HuH-7 (cell line): ENCODE measurements around the gene ZNF462.

ENCODE experiments used
- DNase-seq: peaks from one replicate; pipeline ENCODE4 v3.0.0; 2011; ENCODE audit warnings: low spot score

ZNF462 gene

DNA sequence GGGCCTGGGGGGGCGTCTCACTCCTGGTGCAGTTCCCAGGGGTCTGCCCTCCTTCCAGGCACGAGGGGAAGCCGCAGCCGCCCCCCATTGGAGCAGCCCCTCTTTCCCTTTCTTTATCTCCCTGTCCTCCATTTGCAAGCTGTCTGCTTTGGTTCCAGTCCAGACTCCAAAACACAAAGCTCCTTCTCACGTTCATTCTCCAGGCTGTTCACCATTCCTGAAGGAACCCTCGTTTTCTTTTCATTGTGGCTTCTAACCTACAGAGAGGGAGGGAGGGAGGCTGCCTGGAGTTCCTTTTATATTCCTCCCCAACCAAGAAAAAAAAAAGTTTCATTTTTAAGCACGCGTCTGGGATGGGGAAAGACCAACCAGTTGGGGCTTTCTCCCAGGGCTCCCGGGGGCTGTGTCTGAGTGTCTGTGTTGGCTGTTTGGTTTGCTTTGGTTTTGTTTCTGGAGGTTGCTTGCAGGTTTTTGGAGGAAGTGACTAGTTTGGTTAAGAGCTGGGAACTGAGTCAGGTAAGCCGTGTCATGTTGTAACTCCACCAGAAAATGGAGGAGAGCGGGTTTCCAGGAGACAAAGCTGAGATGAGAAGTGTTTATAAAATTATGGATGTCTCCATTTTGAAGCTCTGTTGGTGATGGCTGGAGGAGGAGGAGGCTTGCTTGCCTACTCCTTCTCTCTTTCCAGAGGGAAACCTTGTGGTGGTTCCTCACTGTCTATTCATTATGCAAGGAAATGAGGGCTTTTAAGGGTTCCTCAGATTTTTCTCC lies 1.6 kb downstream of the ZNF462 start:
- DNase-seq, result no peak

GRCh38 chr9:106866243-106866642 lies 3.3 kb downstream of the ZNF462 start:
- no peak for DNase-seq

GRCh38 chr9:106867286-106867685 lies 4.3 kb downstream of the ZNF462 start:
- no peak for DNase-seq

GRCh38 chr9:106868087-106868486 lies 5.1 kb downstream of the ZNF462 start:
- DNase-seq, result no peak

GRCh38 chr9:106868565-106868964 lies 5.6 kb downstream of the ZNF462 start:
- no peak for DNase-seq

GRCh38 chr9:106869028-106869427 lies 6.1 kb downstream of the ZNF462 start:
- DNase-seq, result no peak

DNA sequence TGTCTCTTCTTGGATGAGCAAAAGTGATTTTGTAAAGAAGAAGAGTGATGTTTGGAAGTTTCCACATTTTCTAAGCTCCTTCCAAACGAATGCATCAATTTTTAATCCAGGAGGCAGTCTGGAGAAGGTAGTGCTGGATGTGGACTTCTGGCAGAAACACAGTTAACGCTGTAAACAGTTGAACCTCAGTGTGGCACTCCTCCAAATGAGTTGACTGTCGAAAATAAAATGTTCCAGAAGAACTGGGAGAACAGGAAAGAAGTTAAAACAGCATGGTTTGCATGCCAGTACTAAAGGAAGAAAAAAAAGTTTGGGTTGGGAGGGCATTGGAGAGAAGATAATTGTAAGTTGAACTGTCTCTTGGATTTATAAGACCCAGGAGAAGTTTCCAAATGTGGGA lies 6.5 kb downstream of the ZNF462 start:
- no peak for DNase-seq

GRCh38 chr9:106872641-106873040 lies 9.7 kb downstream of the ZNF462 start:
- no peak for DNase-seq

DNA sequence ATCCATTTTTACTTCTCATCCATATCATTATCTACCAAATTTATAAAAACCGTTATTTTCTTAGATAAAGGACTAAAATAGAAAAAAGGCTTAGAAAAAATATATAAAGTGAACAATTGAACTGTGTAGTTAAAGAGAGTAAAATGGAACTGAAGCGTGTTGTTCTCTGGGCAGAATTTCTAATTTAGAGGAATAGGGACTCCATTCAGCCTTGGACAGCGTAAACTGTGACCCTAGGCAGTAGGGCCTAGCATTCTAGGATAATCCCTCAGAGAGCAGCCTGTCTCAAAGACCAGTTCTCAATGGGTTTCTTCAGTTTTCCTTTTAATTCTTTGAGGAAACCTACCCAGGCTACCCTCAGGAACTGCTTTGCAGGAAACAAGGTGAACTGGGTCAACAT lies 11.1 kb downstream of the ZNF462 start:
- DNase-seq, result no peak

GRCh38 chr9:106874652-106875051 lies 11.7 kb downstream of the ZNF462 start:
- DNase-seq, result no peak

- no peak for DNase-seq
Measured at GRCh38 chr9:106875529-106875928, 12.6 kb downstream of the ZNF462 start.

GRCh38 chr9:106877345-106877744 lies 14.4 kb downstream of the ZNF462 start:
- no peak for DNase-seq

DNA sequence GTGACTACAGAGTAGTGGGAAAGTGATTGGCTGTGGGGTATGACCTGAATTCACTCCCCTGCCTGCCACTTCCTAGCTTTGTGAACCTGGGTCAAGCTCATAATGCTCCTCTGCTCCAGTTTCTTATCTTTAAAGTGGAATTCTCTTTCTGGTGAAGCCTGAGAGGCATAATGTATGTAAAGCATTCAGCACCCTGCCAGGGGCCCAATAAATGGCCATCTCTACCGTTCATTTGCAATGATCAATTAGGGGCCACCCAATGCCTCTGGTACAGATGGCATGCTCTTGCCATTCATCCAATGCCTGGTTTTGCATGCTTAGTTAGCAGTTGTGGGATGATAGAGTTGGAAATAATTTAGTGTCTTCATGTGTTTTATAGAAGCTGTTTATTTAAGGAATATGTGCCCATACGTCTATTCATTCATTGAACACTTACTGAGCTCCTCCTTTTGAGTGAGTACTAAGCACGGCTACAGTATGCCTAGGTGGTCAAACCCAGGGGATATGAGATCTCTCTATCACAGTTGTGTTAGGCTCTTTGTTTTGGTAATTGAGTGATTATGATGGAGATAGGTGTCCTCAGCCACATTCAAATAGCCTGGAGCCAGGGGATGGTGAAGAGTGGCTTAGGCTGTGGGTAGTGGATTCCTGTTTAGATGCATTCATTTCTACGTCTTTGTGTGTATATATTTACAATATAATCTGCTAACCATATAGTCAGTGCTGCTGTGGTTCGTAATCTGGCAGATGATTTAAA lies 15.3 kb downstream of the ZNF462 start:
- no peak for DNase-seq

DNA sequence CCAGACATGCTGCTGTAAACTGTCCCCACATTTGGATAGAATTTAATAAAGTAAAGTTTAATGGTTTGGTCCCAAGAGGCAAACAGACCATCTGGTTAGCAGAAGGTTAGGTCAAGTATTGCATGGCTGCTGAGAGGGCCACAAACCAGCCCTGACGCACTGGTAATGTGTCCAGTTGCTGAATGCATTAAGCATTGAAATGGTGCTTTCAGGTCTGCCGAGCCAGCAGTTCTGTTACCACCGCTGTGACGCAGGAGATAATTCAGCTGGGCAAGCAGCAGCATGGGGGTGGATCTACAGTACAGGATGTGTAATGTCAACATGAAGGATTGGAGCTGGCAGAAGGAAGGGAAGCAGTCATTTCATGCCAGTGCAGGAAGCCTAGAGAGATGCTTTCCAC lies 16.0 kb downstream of the ZNF462 start:
- no peak for DNase-seq

DNA sequence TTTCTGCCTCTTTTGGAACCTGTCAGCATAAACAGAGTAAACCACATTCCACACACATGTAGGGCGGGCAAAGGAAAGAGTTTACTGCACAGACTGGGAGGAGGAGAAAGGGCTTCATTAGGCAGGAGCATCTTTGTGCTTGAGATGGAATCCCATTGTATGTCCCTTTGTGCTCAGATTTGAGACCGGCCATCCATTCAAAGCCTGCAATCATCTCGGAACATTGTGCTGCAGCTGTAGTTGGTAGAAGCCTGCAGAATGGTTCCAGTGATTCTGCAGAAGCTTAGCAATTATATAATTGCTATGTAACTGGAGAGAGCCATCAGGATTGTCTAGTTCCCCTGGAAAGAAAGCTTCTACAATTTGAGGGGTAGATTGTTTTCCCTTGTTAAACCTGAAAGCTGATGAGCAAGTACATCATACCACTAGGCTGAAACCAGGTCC lies 16.5 kb downstream of the ZNF462 start:
- no peak for DNase-seq

DNA sequence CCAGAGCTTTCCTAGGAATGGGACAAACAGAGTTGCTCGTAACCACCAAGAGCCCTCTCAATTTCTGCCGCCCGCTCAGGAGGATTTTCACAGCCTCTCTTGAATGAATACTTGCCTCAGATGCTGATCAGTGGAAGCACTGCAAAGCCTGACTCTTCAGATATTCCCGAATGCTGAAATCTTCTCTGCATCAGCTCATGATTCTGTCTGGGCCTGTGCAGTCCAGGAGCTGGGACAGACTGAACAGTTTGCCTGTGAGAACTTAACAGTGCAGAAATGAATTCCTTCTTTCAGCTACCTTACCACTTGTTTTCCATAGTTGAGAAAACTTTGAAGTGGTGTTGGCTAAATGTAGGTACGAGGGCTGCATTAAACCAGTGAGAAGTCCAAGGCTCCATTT lies 17.1 kb downstream of the ZNF462 start:
- no peak for DNase-seq

DNA sequence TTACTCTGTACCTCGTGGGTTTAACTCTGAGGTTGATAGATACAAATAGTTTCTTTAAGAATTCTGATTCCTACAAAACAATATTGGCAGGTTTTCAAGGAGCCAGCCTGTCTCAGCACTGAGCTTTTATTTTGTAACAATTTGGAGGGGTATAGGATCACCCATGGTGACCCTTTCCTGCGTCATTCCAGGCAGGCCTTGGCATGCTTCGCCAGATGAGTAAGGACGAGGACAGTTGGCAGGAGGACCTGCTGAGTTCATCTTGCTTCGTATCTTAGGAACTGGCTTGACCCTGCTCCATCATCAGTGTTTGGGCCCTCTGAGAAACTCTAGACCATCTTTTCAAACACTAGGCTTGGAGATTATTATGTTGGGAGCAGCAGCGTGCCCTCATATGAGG lies 17.9 kb downstream of the ZNF462 start:
- no peak for DNase-seq

GRCh38 chr9:106883030-106883429 lies 20.1 kb downstream of the ZNF462 start:
- DNase-seq, result no peak

- no peak for DNase-seq
Measured at GRCh38 chr9:106883626-106884190, 20.7 kb downstream of the ZNF462 start.

DNA sequence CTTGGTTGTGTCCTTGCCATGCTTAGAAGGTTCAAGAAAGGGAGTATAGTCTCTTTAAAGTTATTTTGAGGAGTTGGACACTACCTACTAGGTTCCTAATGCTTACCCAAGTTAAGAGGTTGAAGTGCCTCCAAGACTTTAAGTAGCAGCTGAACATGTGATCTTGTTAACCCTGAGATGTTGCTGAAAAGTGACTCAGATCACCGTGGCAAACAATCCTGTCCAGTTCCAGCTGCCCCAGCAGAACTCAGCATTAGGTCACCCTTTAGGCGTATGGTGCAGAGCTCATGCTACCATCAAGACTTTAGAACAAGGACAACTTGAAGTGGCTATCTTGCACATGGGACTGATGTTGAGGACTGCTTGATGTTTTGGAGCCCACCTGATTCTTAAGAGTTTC lies 22.5 kb downstream of the ZNF462 start:
- DNase-seq, result no peak

GRCh38 chr9:106886111-106887046 lies 23.4 kb downstream of the ZNF462 start:
- DNase-seq, result no peak

- no peak for DNase-seq
Measured at GRCh38 chr9:106887066-106887465, 24.1 kb downstream of the ZNF462 start.
